CD4-positive, alpha-beta T cell treated with Interleukin-4 for 1 hour (primary cell): Measurements from ENCODE around the gene TAS2R39.
"Not testable (repeated sequence)": the region's sequence is repeated elsewhere in the genome, so short reads cannot be mapped to it uniquely, and the experiment has no call there.

Experiments used
- DNase-seq, 2 donors: peaks; one replicate each; pipeline ENCODE4 v3.0.0-alpha.2; 2020 to 2022

Gene TAS2R39

GRCh38 chr7:143183024-143183423, at the start of gene TAS2R39:
Gene TAS2R39, plus strand, starts transcription at chr7:143183419. Its CDS starts 0 bp downstream, at chr7:143183419.
- DNase-seq, result no peak

DNA sequence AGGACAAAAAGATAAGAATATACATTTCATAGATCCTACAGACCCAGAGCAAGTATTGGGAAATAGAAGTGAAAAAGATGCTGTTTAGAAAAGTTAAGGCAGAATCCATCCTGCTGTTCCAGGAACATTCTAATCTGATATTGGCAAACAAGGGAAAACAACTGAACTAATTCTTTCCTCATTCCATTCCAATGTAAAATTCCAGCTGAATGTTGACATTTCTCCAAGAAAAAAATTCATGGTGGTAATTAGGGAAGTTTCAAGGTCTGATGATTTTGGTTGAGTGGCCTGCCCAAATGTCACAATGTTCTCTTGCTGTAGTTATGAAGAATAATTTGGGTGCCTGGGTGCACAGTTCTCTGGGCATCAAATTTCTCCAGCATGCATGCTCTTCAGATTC, 36.1 kb upstream of the TAS2R39 start:
- DNase-seq, result no peak

GRCh38 chr7:143148050-143148449, 35.2 kb upstream of the TAS2R39 start:
- no peak for DNase-seq

GRCh38 chr7:143148651-143149050, 34.6 kb upstream of the TAS2R39 start:
- DNase-seq, result no peak

- DNase-seq, result not testable (repeated sequence)
Observed at GRCh38 chr7:143150696-143151095, 32.5 kb upstream of the TAS2R39 start.

DNA sequence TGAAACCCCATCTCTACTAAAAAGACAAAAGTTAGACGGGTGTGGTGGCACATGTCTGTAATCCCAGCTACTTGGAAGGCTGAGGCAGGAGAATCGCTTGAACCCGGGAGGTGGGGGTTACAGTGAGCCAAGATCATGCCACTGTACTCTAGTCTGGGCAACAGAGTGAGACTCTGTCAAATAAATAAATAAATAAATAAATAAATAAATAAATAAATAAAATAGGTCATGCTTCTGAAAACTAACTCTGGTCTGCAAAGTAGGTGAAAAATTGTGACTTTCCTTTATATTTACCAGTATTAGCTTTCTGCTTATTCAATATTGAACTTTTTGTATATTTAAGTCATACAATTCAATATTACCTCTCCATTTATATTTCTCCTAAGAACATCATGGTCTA, 24.6 kb upstream of the TAS2R39 start:
- DNase-seq, result not testable (repeated sequence)

DNA sequence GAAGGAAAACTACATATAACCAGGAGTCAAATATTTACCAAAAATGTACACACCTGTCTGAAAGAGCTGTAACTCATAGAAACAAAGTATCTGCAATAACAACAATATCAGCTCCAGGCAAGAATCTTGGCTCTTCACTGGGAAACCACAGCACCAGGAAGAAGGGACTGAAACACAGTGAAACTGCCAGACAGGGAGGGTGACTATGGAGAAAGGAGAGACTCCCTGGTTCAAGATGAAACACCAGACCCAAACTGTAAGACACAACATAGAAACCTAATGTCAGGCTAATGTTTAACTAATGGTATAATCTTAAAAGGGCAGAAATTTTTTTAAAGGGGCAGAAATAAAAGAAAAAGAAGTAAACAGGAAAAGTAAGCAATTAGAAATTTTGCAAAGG, 11.5 kb upstream of the TAS2R39 start:
- no peak for DNase-seq

GRCh38 chr7:143172354-143172753, 10.9 kb upstream of the TAS2R39 start:
- no peak for DNase-seq

DNA sequence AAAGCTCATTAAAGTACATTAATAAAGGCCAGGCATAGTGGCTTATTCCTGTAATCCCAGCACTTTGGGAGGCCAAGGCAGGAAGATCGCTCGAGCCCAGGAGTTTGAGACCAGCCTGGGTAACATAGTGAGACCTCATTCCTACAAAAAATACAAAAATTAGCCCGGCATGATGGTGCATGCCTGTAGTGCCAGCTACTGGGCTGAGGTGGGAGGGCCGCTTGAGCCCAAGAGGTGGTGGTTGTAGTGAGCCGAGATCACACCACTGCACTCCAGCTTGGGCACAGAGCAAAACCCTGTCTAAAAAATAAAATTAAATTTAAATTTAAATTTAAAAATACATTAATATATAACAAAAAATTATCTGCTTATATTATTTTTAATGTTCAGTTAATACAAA, 7.1 kb upstream of the TAS2R39 start:
- no peak for DNase-seq

GRCh38 chr7:143177374-143178119, 5.7 kb upstream of the TAS2R39 start:
- no peak for DNase-seq

- not testable (repeated sequence) for DNase-seq
Observed at GRCh38 chr7:143180771-143181170, 2.4 kb upstream of the TAS2R39 start.

DNA sequence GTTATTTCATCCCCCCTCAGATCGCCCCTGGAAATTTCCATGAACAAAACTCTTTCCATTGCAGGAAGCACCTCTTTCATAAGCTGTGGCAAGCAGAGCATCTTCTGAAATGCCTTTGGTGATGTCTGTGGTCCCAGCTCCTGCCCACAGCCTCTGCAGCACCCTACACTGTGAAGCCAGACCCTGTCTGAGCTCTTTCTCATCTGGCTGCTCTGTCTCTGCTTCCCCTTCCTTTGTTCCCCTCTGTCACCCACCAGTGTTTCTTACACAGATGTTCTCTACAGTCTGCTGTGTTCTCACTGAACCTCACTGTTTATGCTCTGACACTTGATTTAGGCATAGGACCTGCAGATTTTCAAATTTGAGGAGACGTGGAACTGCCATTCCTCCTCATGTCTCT, 1.9 kb upstream of the TAS2R39 start:
- peak in 1 of 2 donors; percentile 20 for DNase-seq

DNA sequence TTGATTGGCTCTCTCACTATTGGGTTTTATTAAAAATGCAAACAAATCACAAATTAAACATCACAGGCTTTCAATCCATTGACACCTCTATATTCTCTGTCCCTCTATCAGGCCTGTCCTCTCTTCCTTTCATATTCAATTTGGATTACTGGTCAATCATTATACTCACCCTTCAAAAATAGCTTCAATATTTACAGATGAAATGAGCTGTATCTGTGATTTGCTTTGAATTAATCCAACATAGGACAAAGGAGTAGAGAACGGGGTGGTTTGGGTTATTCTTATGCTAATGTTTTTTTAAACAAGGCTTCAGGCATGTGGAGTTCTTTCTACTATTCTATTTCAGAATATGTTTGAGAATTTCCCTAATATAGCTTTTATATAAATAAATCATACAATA, 2.3 kb downstream of the TAS2R39 start:
- no peak for DNase-seq

DNA sequence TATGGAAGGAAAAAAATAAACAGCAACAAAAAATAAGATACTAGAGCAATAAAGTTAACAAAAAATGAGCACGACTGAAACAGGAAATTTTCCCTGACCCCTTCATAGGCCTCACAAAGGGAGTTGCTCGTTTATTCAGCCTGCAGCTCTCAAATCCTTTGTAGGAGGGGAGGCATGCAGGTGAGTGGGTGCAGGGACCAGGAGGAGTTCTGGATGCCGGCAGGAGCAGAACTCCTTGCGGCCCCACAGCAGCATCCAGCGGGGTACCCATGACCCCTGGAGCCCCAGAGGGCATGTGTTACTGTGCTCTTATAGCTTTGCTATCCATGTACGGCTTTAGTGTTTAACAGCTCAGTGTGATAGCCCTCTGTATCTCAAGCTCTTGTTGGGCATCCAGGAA, 5.8 kb downstream of the TAS2R39 start:
- DNase-seq, result no peak

GRCh38 chr7:143193880-143194279, 10.7 kb downstream of the TAS2R39 start:
- no peak for DNase-seq

GRCh38 chr7:143199040-143199439, 15.8 kb downstream of the TAS2R39 start:
- DNase-seq, result no peak

DNA sequence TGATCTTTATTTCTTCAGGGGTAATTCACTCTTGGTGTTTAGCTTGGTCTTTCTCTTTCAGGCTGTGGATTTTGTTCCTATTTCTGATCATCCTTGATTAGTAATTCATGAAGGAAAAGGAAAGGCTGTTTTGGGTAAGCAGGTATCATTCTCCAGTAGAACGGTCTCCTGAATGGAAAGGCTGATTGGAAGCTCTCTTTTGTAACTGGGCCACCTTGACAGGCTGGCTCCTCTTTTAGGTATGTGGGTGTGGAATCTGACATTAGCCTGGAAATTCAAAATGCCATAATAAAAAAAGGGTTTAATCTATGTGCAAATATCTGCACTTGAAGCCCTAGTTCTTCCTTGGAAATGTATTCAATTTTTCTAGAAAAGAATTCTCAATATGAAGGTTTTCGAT, 18.9 kb downstream of the TAS2R39 start:
- no peak for DNase-seq

GRCh38 chr7:143203386-143203785, 20.2 kb downstream of the TAS2R39 start:
- no peak for DNase-seq

- DNase-seq, result peak; percentile 23 to 64
Observed at GRCh38 chr7:143205560-143206293, 22.5 kb downstream of the TAS2R39 start.

DNA sequence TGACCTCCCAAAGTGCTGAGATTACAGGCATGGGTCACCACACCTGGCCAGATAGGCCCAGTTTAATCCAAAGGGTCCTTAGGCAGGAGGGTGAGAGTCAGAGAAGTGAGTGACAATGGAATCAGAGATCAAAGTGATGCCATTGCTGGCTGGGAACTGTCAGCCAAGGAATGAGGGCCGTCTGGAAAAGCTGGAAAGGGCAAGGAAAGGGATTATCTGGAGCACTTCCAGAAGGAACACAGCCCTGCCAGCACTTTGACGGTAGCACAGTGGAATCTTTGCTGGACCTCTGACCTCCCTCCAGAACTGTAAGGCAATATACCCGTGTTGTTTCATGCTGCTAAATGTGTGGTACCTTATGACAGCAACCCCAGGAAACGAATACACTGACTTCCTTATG, 27.3 kb downstream of the TAS2R39 start:
- DNase-seq, result no peak

DNA sequence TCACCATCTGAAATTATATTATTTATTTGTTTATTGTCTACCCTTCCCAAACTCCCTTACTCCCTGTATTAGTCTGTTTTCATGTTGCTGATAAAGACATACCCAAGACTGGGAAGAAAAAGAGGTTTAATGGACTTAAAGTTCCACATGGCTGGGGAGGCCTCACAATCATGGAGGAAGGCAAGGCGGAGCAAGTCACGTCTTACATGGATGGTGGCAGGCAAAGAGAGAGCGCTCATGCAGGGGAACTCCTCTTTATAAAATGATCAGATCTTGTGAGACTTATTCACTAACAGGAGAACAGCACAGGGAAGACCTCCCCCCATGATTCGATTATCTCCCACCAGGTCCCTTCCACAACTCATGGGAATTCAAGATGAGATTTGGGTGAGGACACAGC, 30.3 kb downstream of the TAS2R39 start:
- DNase-seq, result not testable (repeated sequence)

DNA sequence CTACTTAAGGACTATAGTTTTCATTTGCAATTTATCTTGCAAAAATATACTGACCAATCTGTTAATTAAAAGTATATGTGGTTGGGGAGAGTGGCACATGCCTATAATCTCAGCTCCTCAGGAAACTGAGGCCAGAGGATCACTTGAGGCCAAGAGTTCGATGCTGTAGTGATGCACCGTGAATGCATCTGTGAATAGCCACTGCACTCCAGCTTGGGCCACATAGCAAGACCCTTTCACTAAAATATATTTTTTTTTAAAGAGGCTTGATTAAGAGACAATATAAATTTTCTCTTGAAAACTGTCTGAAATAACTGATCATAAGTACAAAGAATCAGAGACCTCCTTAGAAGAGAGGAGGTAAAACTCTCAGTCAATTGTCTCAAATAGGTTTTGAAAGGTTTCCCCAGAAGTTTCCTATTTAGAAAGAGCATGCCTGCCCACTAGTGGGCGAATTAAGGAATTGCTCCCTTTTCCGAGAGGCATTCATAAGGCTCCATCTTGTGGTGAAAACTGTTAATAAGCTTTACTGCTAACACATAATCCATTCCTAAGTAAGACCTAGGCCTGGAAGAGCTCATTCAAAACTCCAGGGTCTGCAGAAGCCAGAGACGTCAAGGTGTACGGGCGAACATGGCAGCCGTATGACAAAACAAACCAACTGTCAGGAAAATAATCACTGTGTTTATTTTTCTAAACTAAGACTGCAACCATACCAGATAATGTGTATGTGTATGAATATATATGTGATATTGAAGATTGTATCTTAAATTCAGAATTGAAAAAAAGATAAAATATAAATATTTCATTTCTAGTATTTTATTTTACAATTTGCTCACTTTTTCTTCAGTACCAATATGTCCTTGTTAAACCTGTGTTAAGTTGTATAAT, 31.8 kb downstream of the TAS2R39 start:
- DNase-seq, result peak; percentile 79 to 85

DNA sequence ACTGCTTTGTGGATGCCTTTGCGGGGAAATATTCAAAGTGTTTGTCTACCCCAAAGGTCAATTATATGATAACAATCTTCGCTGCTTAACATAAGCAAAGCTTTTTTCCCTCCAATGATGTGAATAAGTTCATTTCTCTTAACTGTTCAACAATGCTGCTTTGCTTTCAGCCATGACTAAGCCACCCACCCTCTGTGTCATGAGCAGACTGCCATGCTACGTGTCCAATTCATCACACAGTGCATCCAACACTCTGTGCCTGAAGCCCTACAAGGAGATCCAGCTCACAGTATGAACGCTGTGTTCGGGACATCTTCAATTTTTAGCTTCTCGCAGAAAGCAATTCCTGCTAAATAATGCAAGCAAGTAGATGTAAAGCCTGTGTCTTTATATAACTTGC, 32.9 kb downstream of the TAS2R39 start:
- DNase-seq, result no peak
